HG03342 (cell line): ENCODE results near the gene KRT37.
"Not testable (repeated sequence)": the region's sequence is repeated elsewhere in the genome, so short reads cannot be mapped to it uniquely, and the experiment has no call there.

ENCODE experiments used
- ATAC-seq: cut with Tn5 transposase; IDR thresholded peaks from one replicate; pipeline ENCODE4 v1.9.1; 2021; ENCODE audit warnings: mild to moderate bottlenecking, moderate library complexity; ENCODE audit not compliant: unreplicated experiment

The KRT37 gene

GRCh38 chr17:41407226-41407625 is 17.2 kb downstream of the KRT37 start:
- no peak for ATAC-seq

- ATAC-seq = no peak
Measured at GRCh38 chr17:41406205-41406604, 18.2 kb downstream of the KRT37 start.

- no peak for ATAC-seq
Measured at GRCh38 chr17:41404024-41404671, 20.2 kb downstream of the KRT37 start.

GRCh38 chr17:41403404-41404023 is 20.9 kb downstream of the KRT37 start:
- no peak for ATAC-seq

GRCh38 chr17:41402161-41402560 is 22.2 kb downstream of the KRT37 start:
- ATAC-seq = no peak

GRCh38 chr17:41396996-41397660 is 27.3 kb downstream of the KRT37 start, which contains the start of gene KRT31:
KRT31 (minus strand) TSS chr17:41397608; CDS start chr17:41397539, 69 bp downstream.
- no peak for ATAC-seq

- ATAC-seq = no peak
Measured at GRCh38 chr17:41396340-41396739, 28.0 kb downstream of the KRT37 start.

GRCh38 chr17:41395611-41396010 is 28.8 kb downstream of the KRT37 start:
- no peak for ATAC-seq

GRCh38 chr17:41395044-41395443 is 29.3 kb downstream of the KRT37 start:
- ATAC-seq = not testable (repeated sequence)

GRCh38 chr17:41394254-41394996 is 30.0 kb downstream of the KRT37 start:
- no peak for ATAC-seq

GRCh38 chr17:41393826-41394225 is 30.6 kb downstream of the KRT37 start:
- ATAC-seq = no peak

GRCh38 chr17:41393294-41393693 is 31.1 kb downstream of the KRT37 start:
- no peak for ATAC-seq

GRCh38 chr17:41392278-41392677 is 32.1 kb downstream of the KRT37 start:
- no peak for ATAC-seq

- ATAC-seq = no peak
Measured at GRCh38 chr17:41391535-41391934, 32.9 kb downstream of the KRT37 start.

- ATAC-seq = no peak
Measured at GRCh38 chr17:41390411-41390938, 33.9 kb downstream of the KRT37 start.

- no peak for ATAC-seq
Measured at GRCh38 chr17:41387670-41388069, 36.7 kb downstream of the KRT37 start.

- ATAC-seq = no peak
Measured at GRCh38 chr17:41386227-41386626, 38.2 kb downstream of the KRT37 start.

- ATAC-seq = no peak
Measured at GRCh38 chr17:41383690-41384089, 40.7 kb downstream of the KRT37 start.

- no peak for ATAC-seq
Measured at GRCh38 chr17:41382394-41382793, 42.0 kb downstream of the KRT37 start.

GRCh38 chr17:41381943-41382342 is 42.4 kb downstream of the KRT37 start, which contains the start of gene KRT34:
KRT34 (minus strand) TSS chr17:41382306; CDS start chr17:41382246, 60 bp downstream.
- not testable (repeated sequence) for ATAC-seq

GRCh38 chr17:41380091-41380490 is 44.3 kb downstream of the KRT37 start:
- not testable (repeated sequence) for ATAC-seq
